NCI-H2107 treated with DMSO at 0.1 percent for 48 hours (cell line): ENCODE data around the gene WDR54.
"Not testable (repeated sequence)": the region's sequence is repeated elsewhere in the genome, so short reads cannot be mapped to it uniquely, and the experiment has no call there.

Source experiments
- DNase-seq: peaks from one replicate; lab custom pipeline; 2025; ENCODE audit not compliant: unreplicated experiment; lab: John Stamatoyannopoulos, UW

WDR54 gene

DNA sequence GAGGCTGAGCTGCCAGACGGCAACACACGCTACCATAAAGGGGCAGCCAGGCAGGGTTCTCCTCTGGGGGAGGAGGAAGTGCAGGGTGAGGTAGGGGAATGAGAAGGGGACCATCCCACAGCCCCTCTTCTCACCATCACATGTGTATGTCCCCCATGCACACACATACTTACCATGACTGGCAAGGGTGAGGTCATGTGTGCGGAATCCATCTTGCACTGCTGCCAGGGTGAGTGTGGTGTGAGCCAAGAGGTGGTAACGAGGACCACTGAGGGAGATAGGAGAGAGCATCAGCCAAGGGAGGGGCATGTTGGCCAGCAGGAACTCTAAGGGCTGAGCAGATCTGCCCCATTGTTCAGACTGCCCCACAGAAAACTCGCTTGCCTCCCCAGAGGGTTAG is 7.1 kb downstream of the WDR54 start:
- no peak for DNase-seq

DNA sequence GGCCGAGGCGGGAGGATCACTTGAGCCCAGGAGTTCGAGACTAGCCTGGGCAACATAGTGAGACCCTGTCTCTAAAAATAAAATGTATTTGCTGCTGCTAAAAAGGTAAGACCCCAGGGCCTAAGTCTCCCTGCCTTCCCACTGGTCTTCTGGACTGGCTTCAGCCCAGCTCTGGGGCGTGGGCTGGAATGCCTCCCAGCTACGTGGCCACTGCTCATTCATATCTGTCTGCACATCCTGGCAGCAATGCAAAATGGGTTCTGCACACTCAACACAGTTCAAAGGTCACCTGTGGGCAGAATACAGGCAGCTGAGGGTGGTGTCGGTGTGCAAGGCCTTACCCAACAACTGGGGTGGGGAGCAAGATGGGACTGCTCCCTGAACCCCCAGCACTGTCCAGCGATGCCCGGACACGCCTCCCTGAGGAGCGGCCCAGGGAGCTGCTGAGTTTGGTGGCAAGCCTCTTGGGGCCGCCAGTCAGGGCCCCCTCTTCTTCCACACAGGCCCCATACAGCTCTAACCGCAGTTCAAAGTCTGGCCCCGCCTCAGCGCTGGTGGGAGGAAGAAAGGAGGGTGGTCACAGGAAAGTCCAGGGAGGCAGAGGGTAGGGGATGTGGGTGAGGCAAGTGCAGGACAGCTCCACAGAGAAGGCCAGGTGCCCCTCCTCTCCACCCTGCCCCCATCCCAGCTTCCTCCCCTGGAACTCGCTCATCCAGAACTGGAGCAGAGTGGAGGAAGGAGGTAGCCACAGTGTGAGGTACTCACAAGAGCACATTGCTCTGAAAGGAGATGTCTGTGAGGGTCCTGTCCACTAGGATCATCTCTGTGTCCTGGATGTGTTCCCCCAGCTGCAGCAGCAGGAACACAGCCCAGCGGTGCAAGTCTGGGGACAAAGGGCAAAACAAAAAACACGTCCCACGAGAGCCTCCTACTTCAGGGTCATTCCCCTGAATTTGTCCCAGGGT is 8.2 kb downstream of the WDR54 start:
- no peak for DNase-seq

DNA sequence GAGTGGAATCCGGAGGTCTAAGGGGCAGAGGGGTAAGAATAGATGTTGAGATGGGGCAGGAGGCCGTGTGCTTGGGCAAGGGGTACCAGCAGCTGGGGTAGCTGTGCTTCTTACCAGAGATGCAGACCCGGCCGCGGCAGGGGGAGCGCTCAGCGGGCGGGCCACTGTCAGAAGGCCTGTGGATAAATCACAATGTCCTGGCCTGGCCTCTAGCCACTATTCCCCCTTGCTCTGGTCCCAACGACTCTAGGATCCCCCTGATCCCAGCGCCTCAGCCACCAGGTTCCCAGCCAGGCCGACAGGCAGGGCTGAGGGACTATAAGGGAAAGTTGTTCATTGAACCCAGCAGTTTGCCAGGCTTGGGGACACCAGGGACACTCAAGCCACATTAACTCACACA is 9.0 kb downstream of the WDR54 start:
- DNase-seq = no peak

DNA sequence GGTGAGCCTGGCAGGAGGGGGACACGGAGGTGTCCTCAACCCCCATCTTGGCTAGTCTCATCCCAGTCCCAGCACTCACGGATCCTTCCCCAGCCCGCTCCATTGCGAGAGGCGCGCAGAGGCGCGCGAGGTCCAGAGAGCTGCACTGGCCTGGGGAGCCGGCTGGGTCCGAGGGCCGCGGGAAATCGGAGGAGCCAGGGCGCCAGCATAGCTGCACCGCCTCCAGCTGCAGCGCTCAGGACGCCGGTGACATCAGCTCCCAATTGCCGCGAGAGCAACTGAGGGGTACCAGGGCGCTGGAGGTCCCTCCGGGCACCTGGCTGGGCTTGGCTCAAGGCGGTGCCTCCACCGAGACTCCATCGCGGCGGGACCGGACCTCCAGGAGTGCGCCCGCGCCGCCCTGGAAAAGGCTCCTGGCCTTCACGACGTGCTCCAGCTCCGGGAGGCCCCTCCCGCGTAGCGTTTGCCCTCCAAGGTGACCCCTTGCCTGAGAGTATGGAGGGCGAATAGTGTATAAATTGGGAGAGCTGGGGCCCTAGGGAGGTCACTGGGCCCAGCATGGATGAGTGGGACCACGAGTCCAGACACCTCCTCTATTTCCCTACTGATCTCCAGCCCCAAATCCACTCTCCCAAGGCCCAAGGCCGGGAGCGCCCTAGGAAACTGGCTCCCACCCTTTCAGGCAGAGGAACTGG is 14.7 kb downstream of the WDR54 start:
- DNase-seq = no peak

DNA sequence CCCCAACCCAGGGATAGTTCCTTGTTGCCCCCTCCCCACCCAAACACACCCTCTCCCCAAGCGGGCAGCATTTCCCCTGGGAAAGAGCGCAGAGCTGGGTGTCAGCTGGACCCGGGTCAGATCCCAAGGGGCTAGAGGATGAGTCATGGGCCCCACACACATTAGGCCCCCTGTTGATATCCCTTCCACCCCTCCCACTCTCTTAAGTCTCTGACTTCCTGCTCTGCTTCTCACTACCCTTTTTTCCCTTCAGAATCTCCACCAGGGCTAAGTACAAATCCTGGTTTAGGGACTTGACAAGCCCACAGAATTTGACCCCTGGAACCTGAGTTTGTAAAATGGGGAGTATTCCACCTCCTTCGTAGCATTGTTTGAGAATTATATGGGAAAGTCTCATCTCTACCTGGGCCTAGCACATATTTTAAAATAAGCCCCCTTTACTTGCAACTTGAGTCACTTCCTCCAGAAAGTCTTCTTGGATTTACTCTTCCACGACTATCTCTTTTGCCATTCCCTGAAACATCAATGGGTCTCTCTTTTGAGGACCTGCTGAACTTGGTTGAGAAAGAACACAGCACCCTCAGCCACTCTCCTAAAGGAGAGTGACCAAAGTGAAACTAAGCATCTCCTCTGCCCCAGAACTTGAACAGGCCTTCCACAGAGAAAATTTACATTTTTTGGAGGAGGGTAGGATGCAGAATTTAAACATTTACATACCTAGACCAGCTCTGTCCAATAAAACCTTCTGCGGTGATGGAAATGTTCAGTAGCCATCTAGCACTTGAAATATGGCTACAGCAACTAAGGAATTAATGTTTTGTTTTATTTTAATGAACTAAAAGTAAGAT is 15.5 kb downstream of the WDR54 start:
- DNase-seq = no peak

DNA sequence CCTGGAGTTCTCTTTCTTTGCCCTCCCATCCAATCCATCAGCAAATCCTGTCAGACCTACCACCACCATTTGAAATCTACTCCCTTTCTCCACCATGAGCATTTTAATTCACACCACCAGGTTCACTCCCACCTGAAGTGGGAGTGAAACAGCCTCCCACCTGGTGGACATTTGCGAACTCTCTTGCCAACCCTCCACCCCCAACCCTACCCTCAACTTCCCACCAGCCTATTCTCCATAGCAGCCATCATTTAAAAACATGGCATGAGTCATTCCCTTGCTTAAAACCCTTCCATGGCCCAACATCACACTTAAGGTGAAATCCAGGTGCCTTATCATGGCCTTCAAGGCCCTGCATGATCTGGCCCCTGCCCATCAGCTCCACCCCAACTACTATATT is 16.7 kb downstream of the WDR54 start:
- no peak for DNase-seq

DNA sequence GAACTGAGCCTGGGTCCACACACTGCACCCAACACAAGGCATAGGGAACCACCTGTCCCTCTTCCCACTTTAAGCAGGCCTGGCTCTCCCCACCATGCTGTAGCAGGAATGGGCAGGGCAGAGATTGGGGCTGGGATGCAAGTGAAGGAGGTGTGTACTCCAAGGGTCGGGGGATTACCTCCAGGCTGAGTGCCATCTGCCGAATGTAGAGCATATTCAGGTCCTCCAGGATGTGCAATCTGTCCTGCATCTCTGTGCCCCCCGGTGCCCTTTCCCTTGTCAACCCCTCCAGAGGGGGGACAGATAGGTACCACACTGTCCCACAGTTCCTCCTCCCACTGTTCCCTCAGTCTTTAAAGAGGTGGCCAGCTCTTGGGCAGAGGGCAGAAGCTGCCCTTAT is 17.8 kb downstream of the WDR54 start:
- DNase-seq = no peak

DNA sequence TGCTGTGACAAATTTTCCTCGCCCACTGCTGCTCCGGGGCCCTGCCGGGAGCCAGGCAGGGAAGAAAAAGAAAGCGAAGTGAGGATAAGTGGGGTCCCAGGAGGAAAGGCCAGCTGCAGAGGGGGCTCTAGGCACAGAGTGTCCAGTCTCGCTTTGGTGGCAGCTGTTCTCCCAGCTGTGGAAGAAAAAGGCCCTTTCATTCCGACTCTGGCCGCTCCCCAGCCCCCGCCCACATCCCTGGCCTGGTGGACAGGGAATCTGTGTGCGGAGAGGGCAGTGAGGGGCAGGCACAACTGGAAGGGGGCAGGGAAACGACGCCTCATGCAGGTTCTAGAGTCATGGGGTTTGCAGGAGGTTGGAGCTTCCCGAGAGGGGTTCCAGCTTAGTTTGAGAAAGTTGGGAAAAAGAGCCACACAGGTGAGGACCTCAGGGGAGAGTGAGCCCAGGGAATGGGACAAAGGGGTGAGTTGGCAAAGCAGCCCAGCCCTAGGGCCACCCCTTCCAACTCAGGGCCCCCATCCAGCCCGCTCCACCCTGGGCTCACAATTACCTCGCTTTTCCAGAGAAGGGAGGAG is 18.4 kb downstream of the WDR54 start:
- DNase-seq = no peak

DNA sequence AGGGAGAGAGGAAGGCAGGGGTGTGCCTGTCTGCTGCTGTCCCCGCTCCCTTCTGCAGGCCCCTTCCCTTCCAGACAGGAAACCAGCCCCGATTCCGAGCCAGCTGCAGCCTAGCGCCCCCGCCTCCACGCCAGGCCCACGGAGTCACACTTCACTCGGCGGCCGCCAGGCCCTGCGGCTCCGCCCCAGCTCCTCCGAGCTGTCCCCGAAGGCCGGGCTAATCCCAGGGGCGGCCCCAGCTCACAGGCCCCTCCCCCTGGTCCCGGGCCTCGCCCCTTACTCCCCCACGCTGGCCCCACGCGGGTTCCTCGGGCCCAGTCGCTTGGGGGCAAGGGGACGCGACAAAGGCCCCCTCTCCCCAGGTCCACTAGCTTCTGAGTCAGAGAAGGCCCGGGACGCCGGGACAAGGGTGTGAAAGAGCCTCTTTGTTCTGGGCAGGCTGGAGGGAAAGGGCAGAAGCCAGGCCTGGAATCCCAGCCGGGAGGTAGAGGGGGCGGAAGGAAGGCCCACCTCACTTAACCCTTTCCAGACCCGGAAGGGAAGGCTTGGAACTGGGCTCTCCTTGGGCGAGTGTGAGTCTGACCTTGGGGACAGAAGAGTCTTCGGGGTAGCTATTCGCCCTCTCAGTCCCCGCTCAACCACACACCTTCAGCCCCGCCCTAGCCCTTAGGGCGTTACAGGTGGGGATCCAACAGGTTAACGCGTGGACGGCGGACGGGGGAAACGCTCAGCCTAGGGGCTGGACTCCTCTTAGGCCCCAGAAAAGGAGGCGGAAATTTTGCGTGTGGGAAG is 19.0 kb downstream of the WDR54 start:
- no peak for DNase-seq

DNA sequence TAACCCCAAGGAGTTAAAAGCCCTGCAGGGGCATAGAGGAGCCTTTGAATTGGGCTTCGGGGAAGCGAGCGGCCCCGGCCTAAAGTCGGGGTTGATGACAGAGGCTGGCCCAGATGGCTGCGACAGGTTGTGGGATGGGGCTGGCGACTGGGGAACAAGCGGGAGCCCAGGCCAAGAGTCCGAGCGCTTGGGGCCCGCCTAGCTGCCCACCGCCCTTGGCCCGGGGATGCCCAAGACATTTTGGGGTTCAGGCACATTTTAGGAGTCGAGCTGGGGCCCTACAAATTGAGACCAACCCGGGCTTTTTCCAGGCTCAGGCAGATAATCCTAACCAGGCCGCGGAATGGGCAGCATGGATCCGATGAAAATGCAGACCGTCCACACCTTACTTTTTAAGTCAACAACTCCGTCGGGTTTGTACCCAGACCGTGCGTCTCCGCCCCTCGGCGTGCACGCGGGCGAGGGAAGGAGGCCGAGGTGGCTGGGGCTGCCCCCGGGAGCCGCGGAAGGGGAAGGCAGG is 19.7 kb downstream of the WDR54 start:
- no peak for DNase-seq

DNA sequence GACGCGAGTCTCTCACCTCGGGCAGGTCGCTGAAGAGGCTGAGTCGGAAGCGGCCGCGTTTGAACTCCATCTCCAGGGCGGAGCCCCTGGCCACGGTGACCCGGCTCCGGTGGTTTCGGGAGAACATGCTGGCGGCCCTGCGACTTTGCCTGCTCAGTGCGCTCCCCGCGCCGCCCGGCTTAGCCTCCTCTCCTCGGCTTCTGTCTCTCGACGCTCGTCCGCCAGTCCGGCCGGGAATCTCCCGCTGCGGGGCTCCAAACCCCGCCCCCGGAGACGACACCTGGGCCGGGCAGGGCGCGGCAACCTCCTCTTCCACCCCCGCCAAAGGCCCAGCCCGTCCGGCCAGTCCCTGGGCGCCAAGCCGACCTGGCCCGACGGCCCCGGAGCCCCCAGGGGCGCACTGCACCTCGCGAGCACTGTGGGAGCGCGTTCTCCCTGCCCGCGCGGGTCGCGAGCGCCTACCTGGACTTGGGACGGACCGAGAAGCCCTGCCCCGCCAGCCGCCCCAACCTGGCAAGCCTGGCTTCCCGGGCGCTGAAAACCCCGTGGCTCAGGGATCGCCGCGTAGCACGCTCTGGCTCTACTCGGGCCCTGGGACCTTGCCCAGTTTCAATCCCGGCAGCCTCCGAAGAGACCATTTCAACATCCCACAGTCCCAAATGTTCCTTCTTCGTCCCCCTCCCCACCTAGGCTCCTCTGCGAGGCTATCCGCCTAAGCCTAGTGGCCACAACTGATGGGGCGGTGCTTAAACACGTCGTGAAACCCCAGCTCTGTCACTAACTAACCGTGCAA is 20.4 kb downstream of the WDR54 start, which contains the start of gene RTKN:
RTKN (minus strand) TSS at position 248 of the 793 bp plus-strand sequence; CDS start at position 127, 121 bp downstream.
- DNase-seq = no peak

DNA sequence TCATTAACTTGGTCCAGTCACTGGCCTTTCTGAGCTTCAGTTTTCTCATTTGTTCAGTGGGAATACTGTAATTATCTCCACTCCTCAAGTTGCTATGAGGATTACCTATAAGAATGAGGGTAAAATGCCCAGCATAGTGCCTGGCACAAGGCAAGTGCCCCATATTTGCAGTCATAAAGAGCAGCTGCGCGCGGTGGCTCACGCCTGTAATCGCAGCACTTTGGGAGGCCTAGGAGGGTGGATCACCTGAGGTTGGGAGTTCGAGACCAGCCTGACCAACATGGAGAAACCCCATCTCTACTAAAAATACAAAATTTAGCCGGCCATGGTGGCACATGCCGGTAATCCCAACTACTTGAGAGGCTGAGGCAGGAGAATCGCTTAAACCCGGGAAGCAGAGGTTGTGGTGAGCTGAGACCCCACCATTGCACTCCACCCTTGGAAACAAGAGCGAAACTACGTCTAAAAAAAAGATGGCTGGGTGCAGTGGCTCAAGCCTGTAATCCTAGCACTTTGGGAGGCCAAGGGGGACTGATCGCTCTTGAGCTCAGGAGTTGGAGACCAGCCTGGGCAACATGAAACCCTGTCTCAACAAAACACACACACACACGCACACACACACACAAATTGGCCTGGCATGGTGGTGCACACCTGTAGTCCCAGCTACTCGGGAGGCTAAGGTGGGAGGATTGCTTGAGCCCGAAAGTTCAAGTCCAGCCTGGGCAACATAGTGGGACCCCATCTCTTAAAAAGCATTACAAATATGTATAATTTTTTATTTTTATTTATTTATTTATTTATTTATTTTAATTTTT is 21.2 kb downstream of the WDR54 start:
- DNase-seq = not testable (repeated sequence)

DNA sequence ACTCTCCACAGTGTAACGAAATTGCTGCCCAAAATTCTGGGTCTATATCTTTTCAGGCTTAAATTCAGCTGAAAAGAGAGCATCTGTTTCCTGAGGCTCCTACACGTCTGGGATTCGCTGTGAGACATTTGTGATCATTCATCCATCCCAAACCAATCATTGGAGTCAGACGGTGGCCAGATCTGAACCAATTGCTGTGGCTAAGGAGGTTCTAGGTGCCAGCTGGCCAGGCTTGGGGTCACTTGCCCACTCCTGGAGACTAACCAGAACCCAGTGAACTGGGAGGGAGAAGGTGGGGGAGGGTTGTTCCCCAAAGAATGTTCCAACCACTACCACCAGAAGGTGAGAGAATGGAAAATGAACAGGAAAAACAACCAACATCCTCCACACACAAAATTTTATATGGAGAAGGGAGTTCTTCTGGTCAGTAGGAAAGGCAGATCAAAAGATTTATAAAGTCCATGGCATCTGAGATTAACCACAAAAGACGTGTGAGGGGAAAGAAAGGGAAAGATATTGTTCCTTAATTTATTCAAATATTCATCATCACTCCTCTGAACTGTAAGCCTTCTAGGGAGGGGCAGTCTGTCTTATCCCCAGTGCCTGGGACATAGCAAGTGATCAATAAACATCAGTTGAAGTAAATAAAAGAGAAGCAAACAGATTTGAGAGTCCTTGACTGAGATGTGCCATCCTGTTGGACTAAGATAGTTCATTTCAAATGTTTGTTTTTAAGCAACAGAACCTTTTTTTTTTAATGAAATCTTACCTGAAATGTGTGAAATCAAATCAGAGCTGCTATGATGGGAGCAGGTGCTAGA is 23.2 kb downstream of the WDR54 start:
- DNase-seq = no peak

DNA sequence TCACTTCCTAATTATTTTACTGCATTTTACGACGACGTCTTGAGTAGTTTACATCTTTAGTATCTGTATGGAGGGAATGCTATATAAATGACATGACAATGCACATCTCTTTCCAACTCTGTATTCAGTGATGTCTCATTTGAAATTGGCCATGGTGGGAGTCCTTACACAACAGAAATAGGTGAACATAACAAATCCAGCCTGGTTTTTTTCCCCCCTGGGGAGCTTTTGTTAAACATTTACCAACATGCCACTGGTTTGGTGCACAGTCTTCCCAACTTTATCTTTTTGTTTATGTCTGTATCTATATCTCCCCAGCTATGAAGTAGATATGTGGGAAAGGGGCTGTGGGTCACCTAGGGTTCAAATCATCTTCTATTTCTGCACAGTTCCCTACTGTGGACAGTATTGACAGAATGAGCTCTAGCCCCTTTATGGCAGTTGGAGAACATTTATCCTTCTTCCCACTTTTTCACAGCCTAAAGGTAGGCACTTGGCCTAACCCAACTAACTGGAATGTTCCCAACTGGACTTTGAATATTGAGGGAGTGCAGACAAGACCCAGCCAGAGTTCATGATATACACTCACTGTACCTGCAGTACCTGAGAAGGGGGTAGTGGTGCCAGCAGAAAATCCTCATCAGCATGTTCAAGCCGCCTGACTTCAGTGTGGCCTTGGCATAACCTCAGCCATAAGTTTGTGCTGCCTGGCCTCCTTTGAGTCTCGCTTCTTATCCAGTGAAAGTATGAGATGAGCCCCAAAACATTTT is 25.9 kb downstream of the WDR54 start:
- DNase-seq = no peak

DNA sequence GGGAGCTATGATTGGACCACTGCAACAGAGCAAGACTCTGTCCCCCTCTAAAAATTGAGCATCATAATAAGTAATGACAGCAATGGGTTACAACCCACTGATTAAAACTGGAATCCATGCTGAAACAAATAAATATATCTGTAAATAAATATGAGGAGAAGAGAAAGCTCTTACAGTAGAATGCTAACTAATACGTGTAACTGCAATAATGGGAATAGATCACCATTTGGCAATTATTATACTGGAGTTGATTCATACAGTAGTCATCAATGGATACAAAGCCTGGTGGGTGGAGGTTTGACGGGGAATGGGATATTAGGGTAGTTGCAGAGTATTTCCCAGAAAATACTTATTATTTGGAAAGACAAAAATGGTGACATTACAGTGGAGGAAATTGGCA is 27.2 kb downstream of the WDR54 start:
- DNase-seq = no peak

DNA sequence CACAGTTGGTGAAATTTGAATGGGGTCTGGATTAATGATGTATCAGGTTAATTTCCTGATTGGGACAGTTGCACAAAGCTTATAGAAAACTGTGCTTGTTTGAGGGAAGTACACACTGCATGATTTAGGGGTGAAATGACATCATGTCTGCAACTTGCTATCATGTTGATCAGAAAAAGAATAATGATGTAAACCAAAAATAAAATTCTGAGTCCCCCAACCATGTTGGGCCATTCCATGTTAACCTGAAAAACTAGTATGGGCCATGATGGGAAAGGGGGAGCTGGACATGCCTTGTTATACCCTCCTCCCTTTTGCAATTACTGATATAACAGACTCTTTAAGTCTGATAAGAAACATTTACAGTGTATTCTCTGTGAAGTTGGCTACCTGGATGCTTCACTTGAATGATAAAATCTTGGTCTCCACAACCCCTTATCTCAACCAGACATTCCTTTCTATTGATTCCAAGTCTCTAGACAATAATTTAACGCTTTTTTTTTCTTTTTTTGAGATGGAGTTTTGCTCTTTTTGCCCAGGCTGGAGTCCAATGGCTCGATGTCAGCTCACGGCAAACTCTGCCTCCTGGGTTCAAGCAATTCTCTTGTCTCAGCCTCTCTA is 29.1 kb downstream of the WDR54 start:
- no peak for DNase-seq
